ENCODE results near the gene RPGRIP1L. TPM values are rescaled to one million over a fixed set of nuclear protein-coding genes. Genes with fewer than 3 reads are reported as not detected.

RPGRIP1L gene
- polyA plus RNA-seq, 1 donor (not counting 4 experiments of a cell fraction or from before 2014, with no cell fraction given), result 11.6 TPM

GRCh38 chr16:53737552-53737951, 33.9 kb upstream of the RPGRIP1L start:
- no peak for TF ChIP-seq EZH2 (IDR thresholded peaks at IDR 0.05; ENCODE audit: low read length)
- TF ChIP-seq CTCF (optimal IDR thresholded peaks at IDR 0.05 in 1 of 3, IDR thresholded peaks at IDR 0.05 in 1 of 3, conservative IDR thresholded peaks at IDR 0.05 in 1 of 3; ENCODE audit: extremely low read depth in 1 of 3, insufficient read depth in 2 of 3, low read length in 3 of 3), result no peak
- no peaks in the 10 kb centered on the region for H3K27me3 ChIP-seq (ENCODE audit: control insufficient read depth, extremely low read depth, insufficient read depth, low read length)
- no peak overlapping the region for H3K9ac ChIP-seq (ENCODE audit: control insufficient read depth, extremely low read depth, insufficient read depth, low read length)
- H3K27ac ChIP-seq (ENCODE audit: control insufficient read depth, insufficient read depth, low read length), result no peak overlapping the region
- no peak overlapping the region for H3K4me3 ChIP-seq (ENCODE audit: control insufficient read depth in 2 of 3, extremely low read depth in 1 of 3, insufficient read depth in 2 of 3, low read depth in 1 of 3, low read length in 3 of 3)
- no peak overlapping the region for H3K4me2 ChIP-seq (ENCODE audit: control insufficient read depth, extremely low read depth, insufficient read depth, low read depth, low read length)
- dilution Hi-C loops (cut with MboI; ENCODE audit: extremely low pct_ligation_motif_present, low sequenced_read_pairs), result no loop called here
- peaks cover 15% of the 10 kb centered on the region for H3K4me1 ChIP-seq (ENCODE audit: control insufficient read depth, extremely low read depth, insufficient read depth, low read length)
- no peak overlapping the region for H2AFZ ChIP-seq (ENCODE audit: control insufficient read depth, low read length)
- peaks cover 21% of the 10 kb centered on the region for H3K79me2 ChIP-seq (ENCODE audit: control insufficient read depth, insufficient read depth, low read length)
- no peaks in the 10 kb centered on the region for H3K9me1 ChIP-seq (ENCODE audit: control insufficient read depth, extremely low read depth, insufficient read depth, low read length)
- no peaks in the 10 kb centered on the region for H4K20me1 ChIP-seq (ENCODE audit: control insufficient read depth, extremely low read depth, insufficient read depth, low read length)
- no peaks in the 10 kb centered on the region for H3K36me3 ChIP-seq (ENCODE audit: control insufficient read depth in 2 of 2, extremely low read depth in 1 of 2, insufficient read depth in 2 of 2, low read length in 2 of 2)
- no peaks in the 10 kb centered on the region for H3K9me3 ChIP-seq (ENCODE audit: control insufficient read depth, low read depth, low read length)
- FAIRE-seq (no peak), DNase-seq (ENCODE audit: low read depth, low spot score) (no peak)

GRCh38 chr16:53736297-53736696, 32.6 kb upstream of the RPGRIP1L start:
- Histone ChIP-seq H3K9me3 (ENCODE audit: control insufficient read depth, low read depth, low read length) (no peaks in the 10 kb centered on the region), H3K4me3 (ENCODE audit: control insufficient read depth in 2 of 3, extremely low read depth in 1 of 3, insufficient read depth in 2 of 3, low read depth in 1 of 3, low read length in 3 of 3) (no peak overlapping the region), H3K27me3 (ENCODE audit: control insufficient read depth, extremely low read depth, insufficient read depth, low read length) (no peaks in the 10 kb centered on the region), H4K20me1 (ENCODE audit: control insufficient read depth, extremely low read depth, insufficient read depth, low read length) (no peaks in the 10 kb centered on the region), H2AFZ (ENCODE audit: control insufficient read depth, low read length) (no peak overlapping the region), H3K36me3 (ENCODE audit: control insufficient read depth in 2 of 2, extremely low read depth in 1 of 2, insufficient read depth in 2 of 2, low read length in 2 of 2) (no peaks in the 10 kb centered on the region), H3K9ac (ENCODE audit: control insufficient read depth, extremely low read depth, insufficient read depth, low read length) (no peak overlapping the region), H3K4me2 (ENCODE audit: control insufficient read depth, extremely low read depth, insufficient read depth, low read depth, low read length) (no peak overlapping the region), H3K9me1 (ENCODE audit: control insufficient read depth, extremely low read depth, insufficient read depth, low read length) (no peaks in the 10 kb centered on the region), H3K27ac (ENCODE audit: control insufficient read depth, insufficient read depth, low read length) (no peak overlapping the region), H3K4me1 (ENCODE audit: control insufficient read depth, extremely low read depth, insufficient read depth, low read length) (peaks cover 10% of the 10 kb centered on the region), H3K79me2 (ENCODE audit: control insufficient read depth, insufficient read depth, low read length) (peaks cover 19% of the 10 kb centered on the region)
- no peak for TF ChIP-seq CTCF (optimal IDR thresholded peaks at IDR 0.05 in 1 of 3, IDR thresholded peaks at IDR 0.05 in 1 of 3, conservative IDR thresholded peaks at IDR 0.05 in 1 of 3; ENCODE audit: extremely low read depth in 1 of 3, insufficient read depth in 2 of 3, low read length in 3 of 3)
- no peak for TF ChIP-seq EZH2 (IDR thresholded peaks at IDR 0.05; ENCODE audit: low read length)
- dilution Hi-C loops (cut with MboI; ENCODE audit: extremely low pct_ligation_motif_present, low sequenced_read_pairs), result no loop called here
- FAIRE-seq, result no peak
- no peak for DNase-seq (ENCODE audit: low read depth, low spot score)

All from keratinocyte (primary cell).